Transverse colon (tissue), 4 donors: ENCODE data around the gene MBP. TPM values are rescaled to one million over a fixed set of nuclear protein-coding genes. Genes with fewer than 3 reads are reported as not detected.
"Not testable (repeated sequence)": the region's sequence is repeated elsewhere in the genome, so short reads cannot be mapped to it uniquely, and the experiment has no call there.

Experiments used
- DNase-seq: peaks from one replicate; pipeline ENCODE4 v3.0.0-alpha.2; 2019
- H3K27ac ChIP-seq, 4 donors: fragments of 200-600 bp; sonication (generic); 2 replicates each; pipeline ENCODE4 v1.5.1; 2016 to 2018; ENCODE audit warnings: inconsistent platforms in 4 of 4
- H3K27me3 ChIP-seq: fragments of 200-600 bp; sonication (generic); 2 replicates; pipeline ENCODE4 v1.5.1; 2017; ENCODE audit warnings: inconsistent platforms
- H3K36me3 ChIP-seq, 4 donors: fragments of 200-600 bp; sonication (generic); 2 replicates each; pipeline ENCODE4 v1.5.1; 2017 to 2019; ENCODE audit warnings: inconsistent platforms in 4 of 4
- H3K4me1 ChIP-seq, 4 donors: fragments of 200-600 bp; sonication (generic); 2 replicates each; pipeline ENCODE4 v1.5.1; 2017 to 2020; ENCODE audit warnings: inconsistent platforms in 4 of 4
- H3K4me3 ChIP-seq, 4 donors: fragments of 200-600 bp; sonication (generic); 1 replicate in 1 of 4; 2 replicates in 3 of 4; pipeline versions ENCODE4 v1.5.1 to v1.6.1; 2017 to 2019; ENCODE audit warnings: inconsistent platforms in 4 of 4
- H3K9me3 ChIP-seq, 2 donors: fragments of 200-600 bp; sonication (generic); 2 replicates each; pipeline ENCODE4 v1.5.1; 2017 to 2019; ENCODE audit warnings: inconsistent platforms in 2 of 2
- CTCF ChIP-seq, 5 experiments: fragments of 200-600 bp in 3 of 5; fragments of 450-650 bp in 2 of 5; sonication (generic) in 3 of 5; IDR thresholded peaks; 1 replicate in 2 of 5; 2 replicates in 3 of 5; pipeline ENCODE4 v1.5.1; 2016 to 2017; ENCODE audit warnings: antibody characterized with exemption in 5 of 5, inconsistent platforms in 3 of 5, mild to moderate bottlenecking in 2 of 5, moderate library complexity in 1 of 5
- EP300 ChIP-seq: sonication (generic); formaldehyde crosslinking; IDR thresholded peaks from one replicate; pipeline ENCODE4 v1.6.1; 2017; ENCODE audit warnings: antibody characterized with exemption, low read depth
- POLR2A ChIP-seq: fragments of 450-650 bp; IDR thresholded peaks from one replicate; pipeline ENCODE4 v1.6.1; 2016; ENCODE audit warnings: antibody characterized with exemption, mild to moderate bottlenecking, moderate library complexity
- POLR2AphosphoS5 ChIP-seq, 3 donors: sonication (generic); formaldehyde crosslinking; IDR thresholded peaks; one replicate each; pipeline ENCODE4 v1.6.1; 2016; ENCODE audit warnings: antibody characterized with exemption in 3 of 3
- WGBS, 2 donors: methylation state at CpG; one replicate each; pipeline ENCODE4 v1.1.5; 2018; ENCODE audit warnings: low coverage in 1 of 2; 5-methylcytosine and 5-hydroxymethylcytosine counted together
- in situ Hi-C, 4 donors: fragments of 200-750 bp; cut with MboI; loops; one replicate each; pipeline versions ENCODE4 v1.15.0 to v1.15.1; 2017; ENCODE audit warnings: low sequenced_read_pairs in 3 of 4, low pct_ligation_motif_present in 1 of 4, low pct_unique_long_range_greater_than_20kb in 1 of 4
- intact Hi-C: fragments of 100-400 bp; cut with DNase I; formaldehyde crosslinking; loops from one replicate; pipeline ENCODE4 v1.15.1; 2023; ENCODE audit warnings: low total_unique reads
- total RNA-seq, 4 donors: library from RNA; depleted of rRNA; stranded (reverse); fragments of >200 nt; gene quantifications; one replicate each; pipeline ENCODE4 v1.1.0, GENCODE V29; 2016

MBP gene
- total RNA-seq, 4 donors from 2014 or later, result 12.7 to 53.4 (median 41.0) TPM

- TF ChIP-seq POLR2AphosphoS5 (IDR thresholded peaks at IDR 0.05), result no peak
- TF ChIP-seq POLR2A, result no peak
- TF ChIP-seq EP300, result no peak
- TF ChIP-seq CTCF (IDR thresholded peaks at IDR 0.05), result no peak
- no peak for DNase-seq
- H3K9me3 ChIP-seq, result no peaks in the 10 kb centered on the region
- H3K4me3 ChIP-seq, result no peak overlapping the region
- WGBS, 2 donors, result 95% methylated on average over 14 of the region's 14 CpGs; no CpG with 5 or more reads in 1 of the 2 donors
- in situ Hi-C loops (loop anchor here in 1 of 4 donors (25.0 kb wide), 1 partner anchor 638 kb away; no protein-coding TSS in a partner anchor), intact Hi-C loops (no loop called here)
- no peak overlapping the region for H3K27ac ChIP-seq
- no peaks in the 10 kb centered on the region for H3K4me1 ChIP-seq
- no peaks in the 10 kb centered on the region for H3K36me3 ChIP-seq
- no peaks in the 10 kb centered on the region for H3K27me3 ChIP-seq
These were observed 108.1 kb downstream of the MBP start for GRCh38 chr18:77024476-77024875.

GRCh38 chr18:77023102-77023782 is 109.3 kb downstream of the MBP start:
- TF ChIP-seq EP300, result no peak
- no peak for TF ChIP-seq CTCF (IDR thresholded peaks at IDR 0.05)
- no peak for TF ChIP-seq POLR2A
- no peaks in the 10 kb centered on the region for H3K36me3 ChIP-seq
- in situ Hi-C loops (loop anchor here in 1 of 4 donors (25.0 kb wide), 1 partner anchor 639 kb away; no protein-coding TSS in a partner anchor), intact Hi-C loops (no loop called here)
- H3K9me3 ChIP-seq, result no peaks in the 10 kb centered on the region
- 75 to 78% methylated on average over 2 to 19 of the region's 19 CpGs for WGBS, 2 donors
- no peaks in the 10 kb centered on the region for H3K27me3 ChIP-seq
- no peak for DNase-seq
- no peak overlapping the region for H3K27ac ChIP-seq
- no peaks in the 10 kb centered on the region for H3K4me1 ChIP-seq
- no peak overlapping the region for H3K4me3 ChIP-seq

- Histone ChIP-seq H3K27me3 (no peaks in the 10 kb centered on the region), H3K27ac (no peak overlapping the region), H3K36me3 (no peaks in the 10 kb centered on the region), H3K4me3 (no peak overlapping the region), H3K4me1 (no peaks in the 10 kb centered on the region), H3K9me3 (no peaks in the 10 kb centered on the region)
- in situ Hi-C loops, result loop anchor here in 1 of 4 donors (25.0 kb wide), 1 partner anchor 640 kb away; no protein-coding TSS in a partner anchor
- TF ChIP-seq POLR2AphosphoS5 (IDR thresholded peaks at IDR 0.05) (no peak), CTCF (IDR thresholded peaks at IDR 0.05) (no peak), POLR2A (no peak), EP300 (no peak)
- 74 to 82% methylated on average over 5 of the region's 5 CpGs for WGBS, 2 donors
- intact Hi-C loops, result no loop called here
- no peak for DNase-seq
These were observed 110.0 kb downstream of the MBP start for GRCh38 chr18:77022556-77022955.

- no peak for DNase-seq
- no peak overlapping the region for H3K27ac ChIP-seq
- TF ChIP-seq EP300 (no peak), POLR2A (no peak), CTCF (IDR thresholded peaks at IDR 0.05) (no peak), POLR2AphosphoS5 (IDR thresholded peaks at IDR 0.05) (no peak)
- H3K4me1 ChIP-seq, result no peaks in the 10 kb centered on the region
- H3K9me3 ChIP-seq, result no peaks in the 10 kb centered on the region
- WGBS, 2 donors, result 96 to 98% methylated on average over 11 to 12 of the region's 12 CpGs
- no peak overlapping the region for H3K4me3 ChIP-seq
- no peaks in the 10 kb centered on the region for H3K36me3 ChIP-seq
- intact Hi-C loops (no loop called here), in situ Hi-C loops (loop anchor here in 1 of 4 donors (25.0 kb wide), 1 partner anchor 640 kb away; no protein-coding TSS in a partner anchor)
- H3K27me3 ChIP-seq, result no peaks in the 10 kb centered on the region
These were observed 110.5 kb downstream of the MBP start for GRCh38 chr18:77022116-77022515.

DNA sequence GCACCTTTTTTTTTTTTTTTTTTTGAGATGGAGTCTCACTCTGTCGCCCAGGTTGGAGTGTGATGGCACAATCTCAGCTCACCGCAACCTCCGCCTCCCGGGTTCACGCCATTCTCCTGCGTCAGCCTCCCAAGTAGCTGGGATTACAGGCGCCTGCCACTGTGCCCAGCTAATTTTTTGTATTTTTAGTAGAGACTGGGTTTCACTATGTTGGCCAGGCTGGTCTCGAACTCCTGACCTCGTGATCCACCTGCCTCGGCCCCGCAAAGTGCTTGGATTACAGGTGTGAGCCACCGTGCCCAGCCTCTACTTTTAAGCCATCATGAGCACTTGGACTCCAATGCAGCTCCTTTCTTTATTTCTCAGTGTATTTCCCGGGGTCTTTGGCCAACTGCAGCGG is 111.1 kb downstream of the MBP start:
- WGBS, 2 donors, result 81 to 93% methylated on average over 6 to 14 of the region's 14 CpGs
- H3K4me1 ChIP-seq, H3K4me3 ChIP-seq, H3K27me3 ChIP-seq, H3K27ac ChIP-seq, H3K9me3 ChIP-seq, intact Hi-C loops, H3K36me3 ChIP-seq, DNase-seq: not testable (repeated sequence)
- in situ Hi-C loops, result loop anchor here in 1 of 4 donors (25.0 kb wide), 1 partner anchor 641 kb away; no protein-coding TSS in a partner anchor
